Transverse colon (tissue), 4 donors: ENCODE results near the gene KLK13. TPM values are rescaled to one million over a fixed set of nuclear protein-coding genes. Genes with fewer than 3 reads are reported as not detected.

Experiments
- DNase-seq: peaks from one replicate; pipeline ENCODE4 v3.0.0-alpha.2; 2019
- H3K27ac ChIP-seq, 4 donors: fragments of 200-600 bp; sonication (generic); 2 replicates each; pipeline ENCODE4 v1.5.1; 2016 to 2018; ENCODE audit warnings: inconsistent platforms in 4 of 4
- H3K27me3 ChIP-seq: fragments of 200-600 bp; sonication (generic); 2 replicates; pipeline ENCODE4 v1.5.1; 2017; ENCODE audit warnings: inconsistent platforms
- H3K36me3 ChIP-seq, 4 donors: fragments of 200-600 bp; sonication (generic); 2 replicates each; pipeline ENCODE4 v1.5.1; 2017 to 2019; ENCODE audit warnings: inconsistent platforms in 4 of 4
- H3K4me1 ChIP-seq, 4 donors: fragments of 200-600 bp; sonication (generic); 2 replicates each; pipeline ENCODE4 v1.5.1; 2017 to 2020; ENCODE audit warnings: inconsistent platforms in 4 of 4
- H3K4me3 ChIP-seq, 4 donors: fragments of 200-600 bp; sonication (generic); 1 replicate in 1 of 4; 2 replicates in 3 of 4; pipeline versions ENCODE4 v1.5.1 to v1.6.1; 2017 to 2019; ENCODE audit warnings: inconsistent platforms in 4 of 4
- H3K9me3 ChIP-seq, 2 donors: fragments of 200-600 bp; sonication (generic); 2 replicates each; pipeline ENCODE4 v1.5.1; 2017 to 2019; ENCODE audit warnings: inconsistent platforms in 2 of 2
- CTCF ChIP-seq, 5 experiments: fragments of 200-600 bp in 3 of 5; fragments of 450-650 bp in 2 of 5; sonication (generic) in 3 of 5; IDR thresholded peaks; 1 replicate in 2 of 5; 2 replicates in 3 of 5; pipeline ENCODE4 v1.5.1; 2016 to 2017; ENCODE audit warnings: antibody characterized with exemption in 5 of 5, inconsistent platforms in 3 of 5, mild to moderate bottlenecking in 2 of 5, moderate library complexity in 1 of 5
- EP300 ChIP-seq: sonication (generic); formaldehyde crosslinking; IDR thresholded peaks from one replicate; pipeline ENCODE4 v1.6.1; 2017; ENCODE audit warnings: antibody characterized with exemption, low read depth
- POLR2A ChIP-seq: fragments of 450-650 bp; IDR thresholded peaks from one replicate; pipeline ENCODE4 v1.6.1; 2016; ENCODE audit warnings: antibody characterized with exemption, mild to moderate bottlenecking, moderate library complexity
- POLR2AphosphoS5 ChIP-seq, 3 donors: sonication (generic); formaldehyde crosslinking; IDR thresholded peaks; one replicate each; pipeline ENCODE4 v1.6.1; 2016; ENCODE audit warnings: antibody characterized with exemption in 3 of 3
- WGBS, 2 donors: methylation state at CpG; one replicate each; pipeline ENCODE4 v1.1.5; 2018; ENCODE audit warnings: low coverage in 1 of 2; 5-methylcytosine and 5-hydroxymethylcytosine counted together
- in situ Hi-C, 4 donors: fragments of 200-750 bp; cut with MboI; loops; one replicate each; pipeline versions ENCODE4 v1.15.0 to v1.15.1; 2017; ENCODE audit warnings: low sequenced_read_pairs in 3 of 4, low pct_ligation_motif_present in 1 of 4, low pct_unique_long_range_greater_than_20kb in 1 of 4
- intact Hi-C: fragments of 100-400 bp; cut with DNase I; formaldehyde crosslinking; loops from one replicate; pipeline ENCODE4 v1.15.1; 2023; ENCODE audit warnings: low total_unique reads
- total RNA-seq, 4 donors: library from RNA; depleted of rRNA; stranded (reverse); fragments of >200 nt; gene quantifications; one replicate each; pipeline ENCODE4 v1.1.0, GENCODE V29; 2016

KLK13 gene, protein sequence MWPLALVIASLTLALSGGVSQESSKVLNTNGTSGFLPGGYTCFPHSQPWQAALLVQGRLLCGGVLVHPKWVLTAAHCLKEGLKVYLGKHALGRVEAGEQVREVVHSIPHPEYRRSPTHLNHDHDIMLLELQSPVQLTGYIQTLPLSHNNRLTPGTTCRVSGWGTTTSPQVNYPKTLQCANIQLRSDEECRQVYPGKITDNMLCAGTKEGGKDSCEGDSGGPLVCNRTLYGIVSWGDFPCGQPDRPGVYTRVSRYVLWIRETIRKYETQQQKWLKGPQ
- total RNA-seq = 1 to 10 TPM in 1 of 4 donors, not detected in 3; 3.3 TPM

GRCh38 chr19:51064534-51065220, at the start of gene KLK13:
TSS of gene KLK13 (minus strand) at chr19:51065092. CDS start at chr19:51065067, 25 bp downstream.
- H3K9me3 ChIP-seq = no peaks in the 10 kb centered on the region
- 32 to 81% methylated on average over 5 to 19 of the region's 38 CpGs for WGBS, 2 donors
- peak within 1 kb of the TSS in 1 of 4 donors; percentile 28 for H3K4me3 ChIP-seq
- H3K36me3 ChIP-seq = no peaks in the 10 kb centered on the region
- H3K27me3 ChIP-seq = peaks cover 43% of the 10 kb centered on the region
- H3K27ac ChIP-seq = no peak within 1 kb of the TSS
- no peak for DNase-seq
- in situ Hi-C loops (no loop called here), intact Hi-C loops (no loop called here)
- peaks cover 0 to 5% (median 2%) of the 10 kb centered on the region in 4 donors for H3K4me1 ChIP-seq
- TF ChIP-seq CTCF (IDR thresholded peaks at IDR 0.05) (no peak), POLR2AphosphoS5 (IDR thresholded peaks at IDR 0.05) (no peak), EP300 (no peak), POLR2A (no peak)

GRCh38 chr19:51114087-51114729, 49.3 kb upstream of the KLK13 start:
- Histone ChIP-seq H3K9me3 (no peaks in the 10 kb centered on the region), H3K27me3 (peaks cover 9% of the 10 kb centered on the region), H3K4me1 (no peaks in the 10 kb centered on the region), H3K27ac (no peak overlapping the region), H3K36me3 (no peaks in the 10 kb centered on the region), H3K4me3 (no peak overlapping the region)
- in situ Hi-C loops (no loop called here), intact Hi-C loops (no loop called here)
- no peak for DNase-seq
- TF ChIP-seq CTCF (IDR thresholded peaks at IDR 0.05) (no peak), POLR2AphosphoS5 (IDR thresholded peaks at IDR 0.05) (no peak), EP300 (no peak), POLR2A (no peak)
- WGBS, 2 donors = 58 to 81% methylated on average over 2 to 6 of the region's 6 CpGs

- Histone ChIP-seq H3K4me3 (no peak overlapping the region), H3K27me3 (peaks cover 9% of the 10 kb centered on the region), H3K27ac (no peak overlapping the region), H3K9me3 (no peaks in the 10 kb centered on the region), H3K36me3 (no peaks in the 10 kb centered on the region), H3K4me1 (peaks cover 10 to 17% (median 16%) of the 10 kb centered on the region in 4 donors)
- TF ChIP-seq CTCF (IDR thresholded peaks at IDR 0.05) (peak in 1 of 5 experiments; percentile 3), EP300 (no peak), POLR2AphosphoS5 (IDR thresholded peaks at IDR 0.05) (no peak), POLR2A (no peak)
- in situ Hi-C loops (no loop called here), intact Hi-C loops (no loop called here)
- no peak for DNase-seq
- WGBS, 2 donors = 0 to 33% methylated on average over 1 to 6 of the region's 6 CpGs
Observed at GRCh38 chr19:51111606-51112005, 46.7 kb upstream of the KLK13 start.

DNA sequence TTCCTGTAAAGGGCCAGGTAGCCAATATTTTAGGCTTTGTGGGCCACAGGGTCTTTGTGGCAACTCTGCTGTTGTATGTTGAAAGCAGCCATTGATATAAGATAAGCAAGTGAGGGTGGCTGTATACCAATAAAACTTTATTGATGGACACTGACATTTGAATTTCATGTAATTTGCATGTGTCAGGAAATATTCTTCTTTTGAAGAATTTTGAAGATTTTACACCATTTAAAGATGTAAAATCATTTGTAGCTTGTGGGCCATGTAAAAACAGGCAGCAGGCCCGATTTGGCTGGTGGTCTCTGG, 45.7 kb upstream of the KLK13 start:
- Histone ChIP-seq H3K27ac (no peak overlapping the region), H3K4me1 (peaks cover 10 to 17% (median 16%) of the 10 kb centered on the region in 4 donors), H3K36me3 (no peaks in the 10 kb centered on the region), H3K4me3 (no peak overlapping the region), H3K27me3 (peaks cover 9% of the 10 kb centered on the region), H3K9me3 (no peaks in the 10 kb centered on the region)
- WGBS, 2 donors = 56 to 67% methylated on average over 1 of the region's 1 CpG
- TF ChIP-seq POLR2A = no peak
- no peak for TF ChIP-seq POLR2AphosphoS5 (IDR thresholded peaks at IDR 0.05)
- TF ChIP-seq EP300 = no peak
- no peak for DNase-seq
- intact Hi-C loops = no loop called here
- in situ Hi-C loops = no loop called here
